PC-3 (cell line): ENCODE measurements around the gene ACTR1B.

Experiments
- EZH2 ChIP-seq: fragments of 300-600 bp; sonication (generic); IDR thresholded peaks from one replicate; pipeline ENCODE4 v1.6.1; 2017; ENCODE audit warnings: antibody characterized with exemption, mild to moderate bottlenecking, low read length; ENCODE audit not compliant: unreplicated experiment
- TF ChIP-seq, protein P1 (sequence below): fragments of 300-600 bp; sonication (generic); conservative IDR thresholded peaks from 2 replicates; pipeline ENCODE4 v1.5.1; 2017; ENCODE audit warnings: antibody characterized with exemption, low read depth, mild to moderate bottlenecking, low read length

DNA sequence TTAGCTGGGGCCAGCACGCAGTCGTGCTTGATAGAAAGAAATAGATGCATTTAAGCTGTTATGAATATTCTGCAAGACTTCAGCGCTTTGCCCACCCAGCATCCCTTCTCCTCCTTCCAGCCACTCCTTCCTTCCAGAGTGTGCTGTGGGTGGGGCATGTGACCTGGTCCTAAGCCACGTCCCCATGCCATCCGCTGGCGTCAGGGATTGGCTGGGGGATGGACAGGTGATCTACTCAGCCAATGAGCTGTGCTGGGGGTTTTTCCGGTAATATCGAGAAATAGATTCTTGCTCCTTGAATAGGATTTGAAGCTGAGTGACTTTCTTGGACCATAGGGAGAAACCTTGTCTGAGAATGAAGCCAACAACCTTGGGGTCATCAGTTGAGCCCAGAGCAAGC is 44.8 kb upstream of the ACTR1B start:
- TF ChIP-seq, protein P1, sequence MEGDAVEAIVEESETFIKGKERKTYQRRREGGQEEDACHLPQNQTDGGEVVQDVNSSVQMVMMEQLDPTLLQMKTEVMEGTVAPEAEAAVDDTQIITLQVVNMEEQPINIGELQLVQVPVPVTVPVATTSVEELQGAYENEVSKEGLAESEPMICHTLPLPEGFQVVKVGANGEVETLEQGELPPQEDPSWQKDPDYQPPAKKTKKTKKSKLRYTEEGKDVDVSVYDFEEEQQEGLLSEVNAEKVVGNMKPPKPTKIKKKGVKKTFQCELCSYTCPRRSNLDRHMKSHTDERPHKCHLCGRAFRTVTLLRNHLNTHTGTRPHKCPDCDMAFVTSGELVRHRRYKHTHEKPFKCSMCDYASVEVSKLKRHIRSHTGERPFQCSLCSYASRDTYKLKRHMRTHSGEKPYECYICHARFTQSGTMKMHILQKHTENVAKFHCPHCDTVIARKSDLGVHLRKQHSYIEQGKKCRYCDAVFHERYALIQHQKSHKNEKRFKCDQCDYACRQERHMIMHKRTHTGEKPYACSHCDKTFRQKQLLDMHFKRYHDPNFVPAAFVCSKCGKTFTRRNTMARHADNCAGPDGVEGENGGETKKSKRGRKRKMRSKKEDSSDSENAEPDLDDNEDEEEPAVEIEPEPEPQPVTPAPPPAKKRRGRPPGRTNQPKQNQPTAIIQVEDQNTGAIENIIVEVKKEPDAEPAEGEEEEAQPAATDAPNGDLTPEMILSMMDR = no peak
- TF ChIP-seq EZH2 = no peak
